Calu3 (cell line): Measurements from ENCODE around the gene CD38. TPM values are rescaled to one million over a fixed set of nuclear protein-coding genes. Genes with fewer than 3 reads are reported as not detected.

ENCODE experiments used
- BruUV-seq: library from RNA; stranded (reverse); fragments of 400-500 nt; replicated peaks from 2 replicates; lab custom pipeline; 2021; lab: Mats Ljungman, UMichigan
- CTCF ChIA-PET: fragments of 300-600 bp; sonication (Branson Sonifier 250); formaldehyde crosslinking; loops from one replicate; lab custom pipeline; 2022; ENCODE audit warnings: antibody characterized with exemption; lab: Charles Lee
- DNase-seq: peaks from one replicate; pipeline ENCODE4 v3.0.0; 2022
- H3K27ac Mint-ChIP-seq: one replicate; pipeline ENCODE4 v1.8.0; 2022; ENCODE audit warnings: mixed read lengths; ENCODE audit not compliant: unreplicated experiment
- H3K27me3 Mint-ChIP-seq: one replicate; pipeline ENCODE4 v1.8.0; 2022; ENCODE audit warnings: mixed read lengths; ENCODE audit not compliant: unreplicated experiment
- H3K36me3 Mint-ChIP-seq: one replicate; pipeline ENCODE4 v1.8.0; 2022; ENCODE audit warnings: mild to moderate bottlenecking, moderate library complexity, mixed read lengths; ENCODE audit not compliant: insufficient read depth, unreplicated experiment
- H3K4me1 Mint-ChIP-seq: one replicate; pipeline ENCODE4 v1.8.0; 2022; ENCODE audit warnings: mild to moderate bottlenecking, low read depth, mixed read lengths; ENCODE audit not compliant: unreplicated experiment
- H3K4me3 Mint-ChIP-seq: one replicate; pipeline ENCODE4 v1.8.0; 2022; ENCODE audit warnings: mild to moderate bottlenecking, low read depth, moderate library complexity, mixed read lengths; ENCODE audit not compliant: unreplicated experiment
- H3K9me3 Mint-ChIP-seq: one replicate; pipeline ENCODE4 v1.8.0; 2022; ENCODE audit warnings: low read depth, mixed read lengths; ENCODE audit not compliant: unreplicated experiment
- CTCF ChIP-seq: fragments of 200-600 bp; IDR thresholded peaks from one replicate; pipeline ENCODE4 v1.8.0; 2022; ENCODE audit warnings: antibody characterized with exemption; ENCODE audit not compliant: unreplicated experiment
- intact Hi-C: fragments of 100-400 bp; cut with micrococcal nuclease; formaldehyde crosslinking; loops from one replicate; pipeline ENCODE4 v1.10.0; 2022; ENCODE audit not compliant: unreplicated experiment
- total RNA-seq: library from RNA; stranded (reverse); gene quantifications from 2 replicates; pipeline ENCODE4 v1.2.3, GENCODE V29; 2022

Gene CD38
- total RNA-seq, 1 experiment from 2014 or later = 3.4 TPM

GRCh38 chr4:15885422-15885821 lies 107.3 kb downstream of the CD38 start:
- CTCF ChIA-PET = no interaction called here
- Mint-ChIP-seq H3K4me1 (peaks cover 27% of the 10 kb centered on the region), H3K4me3 (no peak overlapping the region), H3K27ac (no peak overlapping the region), H3K27me3 (no peaks in the 10 kb centered on the region), H3K36me3 (no peaks in the 10 kb centered on the region), H3K9me3 (no peaks in the 10 kb centered on the region)
- no TSS peak for BruUV-seq
- no peak for TF ChIP-seq CTCF
- intact Hi-C loops = no loop called here
- no peak for DNase-seq

GRCh38 chr4:15888515-15888914 lies 110.4 kb downstream of the CD38 start:
- H3K4me1 Mint-ChIP-seq = peaks cover 26% of the 10 kb centered on the region
- no peaks in the 10 kb centered on the region for H3K36me3 Mint-ChIP-seq
- H3K4me3 Mint-ChIP-seq = no peak overlapping the region
- CTCF ChIA-PET = no interaction called here
- no peak for TF ChIP-seq CTCF
- no peaks in the 10 kb centered on the region for H3K9me3 Mint-ChIP-seq
- BruUV-seq = no TSS peak
- DNase-seq = no peak
- no peaks in the 10 kb centered on the region for H3K27me3 Mint-ChIP-seq
- intact Hi-C loops = no loop called here
- H3K27ac Mint-ChIP-seq = no peak overlapping the region

- BruUV-seq = no TSS peak
- intact Hi-C loops = no loop called here
- Mint-ChIP-seq H3K9me3 (no peaks in the 10 kb centered on the region), H3K27me3 (no peaks in the 10 kb centered on the region), H3K27ac (no peak overlapping the region), H3K36me3 (no peaks in the 10 kb centered on the region), H3K4me1 (peaks cover 25% of the 10 kb centered on the region), H3K4me3 (no peak overlapping the region)
- CTCF ChIA-PET = no interaction called here
- no peak for TF ChIP-seq CTCF
- DNase-seq = no peak
These were observed 112.2 kb downstream of the CD38 start for GRCh38 chr4:15890246-15890829.

- Mint-ChIP-seq H3K4me1 (peaks cover 34% of the 10 kb centered on the region), H3K27me3 (no peaks in the 10 kb centered on the region), H3K36me3 (no peaks in the 10 kb centered on the region), H3K9me3 (no peaks in the 10 kb centered on the region), H3K4me3 (no peak overlapping the region), H3K27ac (peak overlapping the region; percentile 25)
- TF ChIP-seq CTCF = no peak
- CTCF ChIA-PET = no interaction called here
- intact Hi-C loops = no loop called here
- BruUV-seq = no TSS peak
- DNase-seq = no peak
These were observed 113.2 kb downstream of the CD38 start for GRCh38 chr4:15891312-15891711.
